ENCODE measurements around the gene PRPF38A. TPM values are rescaled to one million over a fixed set of nuclear protein-coding genes. Genes with fewer than 3 reads are reported as not detected.

Gene PRPF38A
- total RNA-seq, 2 donors from 2014 or later = 72.7 to 74.3 TPM

GRCh38 chr1:52423055-52423454, 18.7 kb downstream of the PRPF38A start:
- H3K4me3 ChIP-seq (ENCODE audit: low read length) = no peak overlapping the region
- peaks cover 96% of the 10 kb centered on the region for H3K36me3 ChIP-seq (ENCODE audit: control insufficient read depth, insufficient read depth, low read length)
- 100% methylated on average over 2 of the region's 2 CpGs; no CpG with 5 or more reads in 1 of the 2 experiments for WGBS, 2 experiments (ENCODE audit: insufficient coverage in 1 of 2, insufficient read length in 1 of 2)
- H3K9ac ChIP-seq (ENCODE audit: extremely low read depth, low read length, poor library complexity, severe bottlenecking) = no peak overlapping the region
- H3K27ac ChIP-seq (ENCODE audit: low read depth, low read length) = no peak overlapping the region
- no peak for DNase-seq
- Mint-ChIP-seq H3K4me3 (no peak overlapping the region), H3K4me1 (peaks cover 2% of the 10 kb centered on the region), H3K27ac (no peak overlapping the region), H3K36me3 (ENCODE audit: low read depth) (peaks cover 49% of the 10 kb centered on the region), H3K27me3 (ENCODE audit: insufficient read depth) (no peaks in the 10 kb centered on the region), H3K9me3 (no peaks in the 10 kb centered on the region)
- H3K27me3 ChIP-seq (ENCODE audit: control insufficient read depth, insufficient read depth, low read length, poor library complexity, severe bottlenecking) = no peaks in the 10 kb centered on the region
- H3K9me3 ChIP-seq (ENCODE audit: control insufficient read depth, low read length) = no peaks in the 10 kb centered on the region
- H3K4me1 ChIP-seq (ENCODE audit: control insufficient read depth, insufficient read depth, low read length) = no peaks in the 10 kb centered on the region
- TF ChIP-seq, protein P1, sequence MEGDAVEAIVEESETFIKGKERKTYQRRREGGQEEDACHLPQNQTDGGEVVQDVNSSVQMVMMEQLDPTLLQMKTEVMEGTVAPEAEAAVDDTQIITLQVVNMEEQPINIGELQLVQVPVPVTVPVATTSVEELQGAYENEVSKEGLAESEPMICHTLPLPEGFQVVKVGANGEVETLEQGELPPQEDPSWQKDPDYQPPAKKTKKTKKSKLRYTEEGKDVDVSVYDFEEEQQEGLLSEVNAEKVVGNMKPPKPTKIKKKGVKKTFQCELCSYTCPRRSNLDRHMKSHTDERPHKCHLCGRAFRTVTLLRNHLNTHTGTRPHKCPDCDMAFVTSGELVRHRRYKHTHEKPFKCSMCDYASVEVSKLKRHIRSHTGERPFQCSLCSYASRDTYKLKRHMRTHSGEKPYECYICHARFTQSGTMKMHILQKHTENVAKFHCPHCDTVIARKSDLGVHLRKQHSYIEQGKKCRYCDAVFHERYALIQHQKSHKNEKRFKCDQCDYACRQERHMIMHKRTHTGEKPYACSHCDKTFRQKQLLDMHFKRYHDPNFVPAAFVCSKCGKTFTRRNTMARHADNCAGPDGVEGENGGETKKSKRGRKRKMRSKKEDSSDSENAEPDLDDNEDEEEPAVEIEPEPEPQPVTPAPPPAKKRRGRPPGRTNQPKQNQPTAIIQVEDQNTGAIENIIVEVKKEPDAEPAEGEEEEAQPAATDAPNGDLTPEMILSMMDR (conservative IDR thresholded peaks at IDR 0.05) = no peak

DNA sequence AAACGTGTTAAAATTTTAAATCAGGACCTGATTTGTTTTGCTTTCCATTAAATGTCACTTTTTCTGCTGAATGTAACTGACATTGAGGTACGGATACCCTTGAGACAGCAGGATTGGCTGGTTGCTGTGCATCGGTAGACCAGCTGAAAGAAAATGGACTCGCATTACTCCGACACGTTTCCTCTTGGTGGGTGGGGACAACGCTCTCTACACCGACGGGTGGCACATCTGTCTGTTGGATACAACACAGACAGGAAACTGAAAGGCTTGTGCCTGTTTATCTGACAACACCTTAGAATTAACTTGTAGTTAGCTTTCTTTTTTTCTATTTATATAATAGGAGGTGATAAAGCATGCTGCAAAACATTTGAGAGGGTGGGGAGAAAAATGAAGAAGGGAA, 19.4 kb downstream of the PRPF38A start:
- 94 to 95% methylated on average over 6 to 9 of the region's 9 CpGs for WGBS, 2 experiments (ENCODE audit: insufficient coverage in 1 of 2, insufficient read length in 1 of 2)
- H3K4me3 Mint-ChIP-seq = no peak overlapping the region
- peaks cover 2% of the 10 kb centered on the region for H3K4me1 Mint-ChIP-seq
- no peaks in the 10 kb centered on the region for H3K9me3 Mint-ChIP-seq
- DNase-seq = no peak
- no peaks in the 10 kb centered on the region for H3K27me3 Mint-ChIP-seq (ENCODE audit: insufficient read depth)
- peaks cover 47% of the 10 kb centered on the region for H3K36me3 Mint-ChIP-seq (ENCODE audit: low read depth)
- H3K27ac Mint-ChIP-seq = no peak overlapping the region
- TF ChIP-seq, protein P1 (conservative IDR thresholded peaks at IDR 0.05) = no peak
- Histone ChIP-seq H3K36me3 (ENCODE audit: control insufficient read depth, insufficient read depth, low read length) (peaks cover 92% of the 10 kb centered on the region), H3K4me3 (ENCODE audit: low read length) (no peak overlapping the region), H3K4me1 (ENCODE audit: control insufficient read depth, insufficient read depth, low read length) (no peaks in the 10 kb centered on the region), H3K9me3 (ENCODE audit: control insufficient read depth, low read length) (no peaks in the 10 kb centered on the region), H3K27ac (ENCODE audit: low read depth, low read length) (no peak overlapping the region), H3K9ac (ENCODE audit: extremely low read depth, low read length, poor library complexity, severe bottlenecking) (no peak overlapping the region), H3K27me3 (ENCODE audit: control insufficient read depth, insufficient read depth, low read length, poor library complexity, severe bottlenecking) (no peaks in the 10 kb centered on the region)

GRCh38 chr1:52424231-52424636, 19.8 kb downstream of the PRPF38A start:
- Mint-ChIP-seq H3K4me1 (peaks cover 2% of the 10 kb centered on the region), H3K27me3 (ENCODE audit: insufficient read depth) (no peaks in the 10 kb centered on the region), H3K9me3 (no peaks in the 10 kb centered on the region), H3K36me3 (ENCODE audit: low read depth) (peaks cover 46% of the 10 kb centered on the region), H3K27ac (no peak overlapping the region), H3K4me3 (no peak overlapping the region)
- H3K27ac ChIP-seq (ENCODE audit: low read depth, low read length) = no peak overlapping the region
- no peaks in the 10 kb centered on the region for H3K4me1 ChIP-seq (ENCODE audit: control insufficient read depth, insufficient read depth, low read length)
- TF ChIP-seq, protein P1 (conservative IDR thresholded peaks at IDR 0.05) = no peak
- H3K9ac ChIP-seq (ENCODE audit: extremely low read depth, low read length, poor library complexity, severe bottlenecking) = no peak overlapping the region
- no peak for DNase-seq
- no peaks in the 10 kb centered on the region for H3K27me3 ChIP-seq (ENCODE audit: control insufficient read depth, insufficient read depth, low read length, poor library complexity, severe bottlenecking)
- no peak overlapping the region for H3K4me3 ChIP-seq (ENCODE audit: low read length)
- H3K9me3 ChIP-seq (ENCODE audit: control insufficient read depth, low read length) = no peaks in the 10 kb centered on the region
- peaks cover 94% of the 10 kb centered on the region for H3K36me3 ChIP-seq (ENCODE audit: control insufficient read depth, insufficient read depth, low read length)
